ENCODE measurements around the gene ITPKC. TPM values are rescaled to one million over a fixed set of nuclear protein-coding genes. Genes with fewer than 3 reads are reported as not detected.

ITPKC gene
- total and polyA plus RNA-seq, 9 of the 15 experiments (the other 6 are each of a cell fraction or from before 2014, with no cell fraction given): 0.08 to 9.3 (median 5.8) TPM

- TF ChIP-seq CAMTA2 (CRISPR knock-in tag; conservative IDR thresholded peaks at IDR 0.05) (no peak), ETS1 (conservative IDR thresholded peaks at IDR 0.05; ENCODE audit: control insufficient read depth, low read depth, low read length) (0 out of 2 replicates have a peak, but pooled peaks have one; percentile 32), ZNF644 (tag; IDR thresholded peaks at IDR 0.05; ENCODE audit: low read depth) (0 out of 2 replicates have a peak, but pooled peaks have one; percentile 80), HLTF (IDR thresholded peaks at IDR 0.05) (no peak), RAD21 (CRISPR knock-in tag; conservative IDR thresholded peaks at IDR 0.05 in 1 of 2, IDR thresholded peaks at IDR 0.05 in 1 of 2) (0 out of 4 replicates have a peak, but pooled peaks of 1 of the 2 experiments have one; percentile 10), C11orf30 (IDR thresholded peaks at IDR 0.05; ENCODE audit: low read depth) (peak; percentile 98)
- TF ChIP-seq, protein P1, sequence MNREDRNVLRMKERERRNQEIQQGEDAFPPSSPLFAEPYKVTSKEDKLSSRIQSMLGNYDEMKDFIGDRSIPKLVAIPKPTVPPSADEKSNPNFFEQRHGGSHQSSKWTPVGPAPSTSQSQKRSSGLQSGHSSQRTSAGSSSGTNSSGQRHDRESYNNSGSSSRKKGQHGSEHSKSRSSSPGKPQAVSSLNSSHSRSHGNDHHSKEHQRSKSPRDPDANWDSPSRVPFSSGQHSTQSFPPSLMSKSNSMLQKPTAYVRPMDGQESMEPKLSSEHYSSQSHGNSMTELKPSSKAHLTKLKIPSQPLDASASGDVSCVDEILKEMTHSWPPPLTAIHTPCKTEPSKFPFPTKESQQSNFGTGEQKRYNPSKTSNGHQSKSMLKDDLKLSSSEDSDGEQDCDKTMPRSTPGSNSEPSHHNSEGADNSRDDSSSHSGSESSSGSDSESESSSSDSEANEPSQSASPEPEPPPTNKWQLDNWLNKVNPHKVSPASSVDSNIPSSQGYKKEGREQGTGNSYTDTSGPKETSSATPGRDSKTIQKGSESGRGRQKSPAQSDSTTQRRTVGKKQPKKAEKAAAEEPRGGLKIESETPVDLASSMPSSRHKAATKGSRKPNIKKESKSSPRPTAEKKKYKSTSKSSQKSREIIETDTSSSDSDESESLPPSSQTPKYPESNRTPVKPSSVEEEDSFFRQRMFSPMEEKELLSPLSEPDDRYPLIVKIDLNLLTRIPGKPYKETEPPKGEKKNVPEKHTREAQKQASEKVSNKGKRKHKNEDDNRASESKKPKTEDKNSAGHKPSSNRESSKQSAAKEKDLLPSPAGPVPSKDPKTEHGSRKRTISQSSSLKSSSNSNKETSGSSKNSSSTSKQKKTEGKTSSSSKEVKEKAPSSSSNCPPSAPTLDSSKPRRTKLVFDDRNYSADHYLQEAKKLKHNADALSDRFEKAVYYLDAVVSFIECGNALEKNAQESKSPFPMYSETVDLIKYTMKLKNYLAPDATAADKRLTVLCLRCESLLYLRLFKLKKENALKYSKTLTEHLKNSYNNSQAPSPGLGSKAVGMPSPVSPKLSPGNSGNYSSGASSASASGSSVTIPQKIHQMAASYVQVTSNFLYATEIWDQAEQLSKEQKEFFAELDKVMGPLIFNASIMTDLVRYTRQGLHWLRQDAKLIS (CRISPR knock-in tag; IDR thresholded peaks at IDR 0.05): no peak
- TF ChIP-seq, protein P2, sequence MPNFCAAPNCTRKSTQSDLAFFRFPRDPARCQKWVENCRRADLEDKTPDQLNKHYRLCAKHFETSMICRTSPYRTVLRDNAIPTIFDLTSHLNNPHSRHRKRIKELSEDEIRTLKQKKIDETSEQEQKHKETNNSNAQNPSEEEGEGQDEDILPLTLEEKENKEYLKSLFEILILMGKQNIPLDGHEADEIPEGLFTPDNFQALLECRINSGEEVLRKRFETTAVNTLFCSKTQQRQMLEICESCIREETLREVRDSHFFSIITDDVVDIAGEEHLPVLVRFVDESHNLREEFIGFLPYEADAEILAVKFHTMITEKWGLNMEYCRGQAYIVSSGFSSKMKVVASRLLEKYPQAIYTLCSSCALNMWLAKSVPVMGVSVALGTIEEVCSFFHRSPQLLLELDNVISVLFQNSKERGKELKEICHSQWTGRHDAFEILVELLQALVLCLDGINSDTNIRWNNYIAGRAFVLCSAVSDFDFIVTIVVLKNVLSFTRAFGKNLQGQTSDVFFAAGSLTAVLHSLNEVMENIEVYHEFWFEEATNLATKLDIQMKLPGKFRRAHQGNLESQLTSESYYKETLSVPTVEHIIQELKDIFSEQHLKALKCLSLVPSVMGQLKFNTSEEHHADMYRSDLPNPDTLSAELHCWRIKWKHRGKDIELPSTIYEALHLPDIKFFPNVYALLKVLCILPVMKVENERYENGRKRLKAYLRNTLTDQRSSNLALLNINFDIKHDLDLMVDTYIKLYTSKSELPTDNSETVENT (CRISPR knock-in tag; IDR thresholded peaks at IDR 0.05): no peak
- TF ChIP-seq, protein P3, sequence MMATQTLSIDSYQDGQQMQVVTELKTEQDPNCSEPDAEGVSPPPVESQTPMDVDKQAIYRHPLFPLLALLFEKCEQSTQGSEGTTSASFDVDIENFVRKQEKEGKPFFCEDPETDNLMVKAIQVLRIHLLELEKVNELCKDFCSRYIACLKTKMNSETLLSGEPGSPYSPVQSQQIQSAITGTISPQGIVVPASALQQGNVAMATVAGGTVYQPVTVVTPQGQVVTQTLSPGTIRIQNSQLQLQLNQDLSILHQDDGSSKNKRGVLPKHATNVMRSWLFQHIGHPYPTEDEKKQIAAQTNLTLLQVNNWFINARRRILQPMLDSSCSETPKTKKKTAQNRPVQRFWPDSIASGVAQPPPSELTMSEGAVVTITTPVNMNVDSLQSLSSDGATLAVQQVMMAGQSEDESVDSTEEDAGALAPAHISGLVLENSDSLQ (IDR thresholded peaks at IDR 0.05): 0 out of 2 replicates have a peak, but pooled peaks have one; percentile 4
- TF ChIP-seq, protein P4, sequence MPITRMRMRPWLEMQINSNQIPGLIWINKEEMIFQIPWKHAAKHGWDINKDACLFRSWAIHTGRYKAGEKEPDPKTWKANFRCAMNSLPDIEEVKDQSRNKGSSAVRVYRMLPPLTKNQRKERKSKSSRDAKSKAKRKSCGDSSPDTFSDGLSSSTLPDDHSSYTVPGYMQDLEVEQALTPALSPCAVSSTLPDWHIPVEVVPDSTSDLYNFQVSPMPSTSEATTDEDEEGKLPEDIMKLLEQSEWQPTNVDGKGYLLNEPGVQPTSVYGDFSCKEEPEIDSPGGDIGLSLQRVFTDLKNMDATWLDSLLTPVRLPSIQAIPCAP (CRISPR knock-in tag; IDR thresholded peaks at IDR 0.05; ENCODE audit: borderline replicate concordance): no peak
Observed at GRCh38 chr19:40690693-40691420, 26.1 kb upstream of the ITPKC start (continued).
